Neutrophil (primary cell): ENCODE data around the gene FBXW4.
"Not testable (repeated sequence)": the region's sequence is repeated elsewhere in the genome, so short reads cannot be mapped to it uniquely, and the experiment has no call there.

ENCODE experiments used
- H3K27ac ChIP-seq: fragments of 200-600 bp; sonication (generic); 2 replicates; pipeline ENCODE4 v1.5.1; 2016; ENCODE audit warnings: mild to moderate bottlenecking, moderate library complexity
- H3K27me3 ChIP-seq: fragments of 200-600 bp; sonication (generic); 2 replicates; pipeline ENCODE4 v1.6.0; 2016; ENCODE audit warnings: mild to moderate bottlenecking
- H3K36me3 ChIP-seq: fragments of 200-600 bp; sonication (generic); 2 replicates; pipeline ENCODE4 v1.5.1; 2017
- H3K4me1 ChIP-seq, 2 experiments: fragments of 200-600 bp in 1 of 2; sonication (generic) in 1 of 2; 1 replicate in 1 of 2; 2 replicates in 1 of 2; pipeline versions ENCODE4 v1.5.1 to v1.6.1; 2013 to 2016; ENCODE audit warnings: low read depth in 1 of 2, low read length in 1 of 2, mild to moderate bottlenecking in 1 of 2, moderate library complexity in 1 of 2; ENCODE audit not compliant: control insufficient read depth in 1 of 2, insufficient read depth in 1 of 2
- H3K4me3 ChIP-seq, 2 experiments: fragments of 200-600 bp in 1 of 2; sonication (generic) in 1 of 2; 1 replicate in 1 of 2; 2 replicates in 1 of 2; pipeline ENCODE4 v1.5.1; 2013 to 2016; ENCODE audit warnings: low read depth in 1 of 2, low read length in 1 of 2, mild to moderate bottlenecking in 1 of 2, moderate library complexity in 1 of 2
- H3K9me3 ChIP-seq: fragments of 200-600 bp; sonication (generic); 2 replicates; pipeline ENCODE4 v1.5.1; 2016
- TF ChIP-seq, protein P1 (sequence below): fragments of 200-600 bp; sonication (generic); IDR thresholded peaks from 2 replicates; pipeline ENCODE4 v1.5.1; 2016; ENCODE audit warnings: antibody characterized with exemption

FBXW4 gene

DNA sequence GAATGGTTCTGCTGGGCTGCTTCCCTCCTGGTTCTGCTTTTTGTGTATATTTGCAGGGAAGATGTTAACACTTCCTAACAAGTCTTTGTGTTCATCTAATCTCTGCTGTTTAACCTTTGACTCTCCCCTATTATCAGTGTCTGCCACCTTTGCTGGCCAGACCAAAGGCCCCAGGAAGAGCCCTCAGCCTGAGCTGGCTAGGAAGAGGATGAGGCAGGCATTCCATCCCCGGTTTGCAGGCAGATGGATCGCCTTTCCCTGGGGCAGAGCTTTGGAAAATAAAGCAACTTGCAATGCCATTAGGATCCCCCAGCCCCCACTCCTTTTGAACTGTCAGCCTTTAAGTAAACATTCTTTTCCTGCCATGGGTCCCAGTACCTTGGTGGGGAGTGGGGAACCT lies 87.8 kb downstream of the FBXW4 start:
- TF ChIP-seq, protein P1, sequence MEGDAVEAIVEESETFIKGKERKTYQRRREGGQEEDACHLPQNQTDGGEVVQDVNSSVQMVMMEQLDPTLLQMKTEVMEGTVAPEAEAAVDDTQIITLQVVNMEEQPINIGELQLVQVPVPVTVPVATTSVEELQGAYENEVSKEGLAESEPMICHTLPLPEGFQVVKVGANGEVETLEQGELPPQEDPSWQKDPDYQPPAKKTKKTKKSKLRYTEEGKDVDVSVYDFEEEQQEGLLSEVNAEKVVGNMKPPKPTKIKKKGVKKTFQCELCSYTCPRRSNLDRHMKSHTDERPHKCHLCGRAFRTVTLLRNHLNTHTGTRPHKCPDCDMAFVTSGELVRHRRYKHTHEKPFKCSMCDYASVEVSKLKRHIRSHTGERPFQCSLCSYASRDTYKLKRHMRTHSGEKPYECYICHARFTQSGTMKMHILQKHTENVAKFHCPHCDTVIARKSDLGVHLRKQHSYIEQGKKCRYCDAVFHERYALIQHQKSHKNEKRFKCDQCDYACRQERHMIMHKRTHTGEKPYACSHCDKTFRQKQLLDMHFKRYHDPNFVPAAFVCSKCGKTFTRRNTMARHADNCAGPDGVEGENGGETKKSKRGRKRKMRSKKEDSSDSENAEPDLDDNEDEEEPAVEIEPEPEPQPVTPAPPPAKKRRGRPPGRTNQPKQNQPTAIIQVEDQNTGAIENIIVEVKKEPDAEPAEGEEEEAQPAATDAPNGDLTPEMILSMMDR = no peak
- no peaks in the 10 kb centered on the region for H3K9me3 ChIP-seq
- no peak overlapping the region for H3K27ac ChIP-seq
- H3K4me1 ChIP-seq = no peaks in the 10 kb centered on the region
- no peaks in the 10 kb centered on the region for H3K27me3 ChIP-seq
- H3K36me3 ChIP-seq = peaks cover 76% of the 10 kb centered on the region
- no peak overlapping the region for H3K4me3 ChIP-seq

DNA sequence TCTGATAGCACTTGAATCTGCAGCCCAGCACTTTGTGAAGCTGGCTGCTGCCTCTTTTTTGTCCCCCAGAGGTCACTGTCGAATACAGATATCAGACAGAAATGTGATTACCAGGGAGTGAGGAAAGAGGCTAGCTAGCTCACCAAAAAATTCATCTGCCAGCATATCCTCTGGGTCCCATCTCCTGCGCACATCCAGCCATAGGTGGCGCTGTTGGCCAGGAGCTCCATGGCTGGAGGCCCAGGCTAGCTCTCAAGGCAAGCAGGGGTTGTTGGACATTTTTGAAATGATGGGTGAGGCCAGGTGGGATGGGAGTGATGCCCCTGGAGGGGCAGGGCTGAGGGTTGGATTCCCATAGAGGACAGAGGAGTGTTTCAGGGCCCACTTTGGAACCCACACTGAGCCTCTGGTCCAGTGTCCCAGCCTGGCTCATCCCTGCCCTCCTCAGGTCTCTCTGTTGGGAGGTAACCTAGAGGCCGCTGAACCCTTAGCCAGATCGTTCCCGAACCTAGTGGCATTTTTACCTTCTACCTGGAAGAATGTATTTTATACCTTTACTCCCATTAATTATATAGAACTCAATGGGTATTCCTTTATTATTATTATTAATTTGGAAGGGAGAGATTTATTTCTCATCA lies 92.1 kb downstream of the FBXW4 start:
- Histone ChIP-seq H3K27ac (no peak overlapping the region), H3K27me3 (no peaks in the 10 kb centered on the region), H3K4me3 (no peak overlapping the region), H3K36me3 (peaks cover 33% of the 10 kb centered on the region), H3K9me3 (no peaks in the 10 kb centered on the region), H3K4me1 (no peaks in the 10 kb centered on the region)
- TF ChIP-seq, protein P1 = peak; percentile 20

DNA sequence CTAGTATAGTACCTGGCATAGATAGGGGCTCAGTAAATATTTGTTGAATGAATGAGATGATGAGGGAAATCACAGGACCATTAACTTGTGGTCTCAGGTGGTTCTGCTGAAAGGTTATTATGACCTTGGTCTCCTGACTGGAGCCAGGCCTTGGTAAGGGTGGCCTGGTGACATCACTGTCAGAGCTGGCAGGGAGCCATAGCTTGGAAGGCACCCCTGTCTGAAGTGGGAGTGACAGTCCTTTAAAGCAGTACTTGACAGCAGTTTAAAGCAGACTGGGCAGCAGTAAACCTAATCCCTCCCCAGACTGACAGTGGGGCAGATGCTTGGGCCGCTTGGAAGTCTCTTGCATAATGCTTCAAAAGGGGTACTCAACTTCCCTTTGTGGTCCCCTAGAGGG lies 93.4 kb downstream of the FBXW4 start:
- TF ChIP-seq, protein P1 = no peak
- H3K4me3 ChIP-seq = no peak overlapping the region
- H3K27me3 ChIP-seq = no peaks in the 10 kb centered on the region
- peaks cover 20% of the 10 kb centered on the region for H3K36me3 ChIP-seq
- H3K4me1 ChIP-seq = no peaks in the 10 kb centered on the region
- H3K9me3 ChIP-seq = no peaks in the 10 kb centered on the region
- H3K27ac ChIP-seq = no peak overlapping the region

DNA sequence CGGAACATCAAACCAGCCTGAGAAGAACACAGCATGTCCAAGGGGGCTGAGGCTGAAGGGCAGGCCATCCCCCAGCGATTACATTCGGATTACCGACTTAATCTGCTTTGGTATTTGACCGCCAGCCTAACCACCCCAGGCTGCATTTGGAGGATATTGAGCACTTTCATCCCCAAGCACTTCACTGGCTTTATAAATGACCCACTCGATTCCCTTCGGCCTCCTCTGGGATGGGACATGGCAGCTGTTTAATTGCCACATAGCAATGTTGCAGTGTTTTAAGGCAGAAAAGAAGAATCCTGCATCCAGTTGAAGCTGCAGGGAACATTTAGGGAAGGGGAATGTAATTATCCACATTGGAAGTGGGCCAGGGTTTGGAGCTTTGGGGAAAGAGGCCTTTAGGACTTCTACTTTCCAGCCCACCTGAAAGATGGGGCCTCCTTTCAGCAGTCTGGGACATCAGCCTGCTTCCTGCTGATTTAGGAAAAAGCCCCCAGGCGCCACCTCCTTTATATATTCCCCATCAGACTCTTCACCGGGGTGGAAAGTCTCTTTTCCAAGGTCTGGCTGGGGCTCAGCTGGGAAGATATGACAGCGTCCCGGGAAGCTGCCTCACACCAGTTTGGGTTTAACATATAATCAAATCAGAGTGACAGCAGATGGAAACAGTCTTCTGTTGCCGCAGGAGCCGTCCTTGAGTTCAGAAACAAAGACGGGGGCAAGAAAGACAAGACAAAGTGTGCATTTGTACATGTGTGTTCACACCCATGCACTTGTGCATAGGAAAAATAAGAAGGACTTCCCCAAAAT lies 97.7 kb downstream of the FBXW4 start:
- no peaks in the 10 kb centered on the region for H3K36me3 ChIP-seq
- H3K4me1 ChIP-seq = peaks cover 5 to 6% of the 10 kb centered on the region in 2 experiments
- H3K27me3 ChIP-seq = no peaks in the 10 kb centered on the region
- no peak overlapping the region for H3K4me3 ChIP-seq
- no peaks in the 10 kb centered on the region for H3K9me3 ChIP-seq
- no peak overlapping the region for H3K27ac ChIP-seq
- TF ChIP-seq, protein P1 = no peak

DNA sequence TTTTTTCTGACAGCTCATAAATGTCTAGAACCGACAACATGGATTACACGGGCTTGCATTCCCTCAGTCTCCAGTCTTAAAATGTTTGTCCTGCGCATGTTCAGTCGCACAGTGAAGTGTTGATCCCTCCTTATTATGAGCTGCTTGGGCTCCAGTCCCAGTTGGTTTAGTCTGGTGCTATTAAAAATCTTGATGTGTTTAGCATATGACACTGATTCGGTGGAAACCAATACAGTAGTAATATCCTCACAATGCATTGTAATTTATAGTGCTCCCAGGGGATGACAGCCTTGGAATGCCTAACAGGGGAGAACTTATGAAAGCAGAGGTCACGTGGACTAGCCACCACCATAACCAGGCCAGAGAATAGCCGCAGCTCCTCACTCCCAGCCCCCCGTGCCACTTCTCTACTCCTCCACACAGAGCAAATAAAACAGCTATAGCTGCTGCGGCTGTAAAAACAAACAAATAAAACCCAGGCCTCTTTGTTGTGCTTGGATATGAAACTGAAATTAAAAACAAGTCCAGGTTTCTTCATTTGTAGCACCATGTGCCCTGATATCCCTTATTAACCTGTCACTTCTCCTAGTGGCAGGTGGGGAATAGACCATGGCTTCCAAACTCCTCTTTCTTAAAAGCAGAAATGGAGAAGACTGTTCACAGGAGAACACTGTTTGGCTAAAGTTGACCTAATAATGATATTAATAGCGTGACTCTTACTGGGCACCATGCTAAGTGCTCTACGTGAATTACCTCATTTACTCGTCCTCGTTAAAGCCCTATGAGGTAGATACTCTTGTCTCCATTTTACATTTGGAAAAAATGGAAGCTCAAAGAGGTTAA lies 99.2 kb downstream of the FBXW4 start:
- TF ChIP-seq, protein P1 = no peak

DNA sequence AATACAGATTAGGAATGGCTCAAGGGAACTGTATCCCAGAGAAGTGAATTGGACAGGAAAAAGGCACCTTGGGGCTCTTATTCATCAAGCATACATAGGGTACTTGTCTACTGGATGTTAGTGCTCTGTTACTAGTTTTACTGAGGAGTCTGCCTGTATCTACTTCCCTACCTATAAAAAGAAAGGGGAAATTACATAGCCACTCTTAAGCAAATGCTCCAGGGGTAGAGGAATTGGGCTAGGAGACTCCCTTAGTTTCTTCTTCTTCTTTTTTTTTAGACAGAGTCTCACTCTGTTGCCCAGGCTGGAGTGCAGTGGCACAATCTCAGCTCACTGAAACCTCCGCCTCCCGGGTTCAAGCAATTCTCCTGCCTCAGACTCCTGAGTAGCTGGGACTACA lies 101.6 kb downstream of the FBXW4 start:
- not testable (repeated sequence) for H3K9me3 ChIP-seq, H3K27me3 ChIP-seq, H3K4me3 ChIP-seq, H3K36me3 ChIP-seq, H3K27ac ChIP-seq
- H3K4me1 ChIP-seq = peaks cover 12 to 13% of the 10 kb centered on the region in 2 experiments

More for the DNA sequence above, 99.2 kb downstream of the FBXW4 start:
- Histone ChIP-seq H3K4me1 (peaks cover 5 to 6% of the 10 kb centered on the region in 2 experiments), H3K9me3 (no peaks in the 10 kb centered on the region), H3K27ac (no peak overlapping the region), H3K36me3 (no peaks in the 10 kb centered on the region), H3K27me3 (no peaks in the 10 kb centered on the region), H3K4me3 (no peak overlapping the region)
